ENCODE results near the gene AURKB.

DNA sequence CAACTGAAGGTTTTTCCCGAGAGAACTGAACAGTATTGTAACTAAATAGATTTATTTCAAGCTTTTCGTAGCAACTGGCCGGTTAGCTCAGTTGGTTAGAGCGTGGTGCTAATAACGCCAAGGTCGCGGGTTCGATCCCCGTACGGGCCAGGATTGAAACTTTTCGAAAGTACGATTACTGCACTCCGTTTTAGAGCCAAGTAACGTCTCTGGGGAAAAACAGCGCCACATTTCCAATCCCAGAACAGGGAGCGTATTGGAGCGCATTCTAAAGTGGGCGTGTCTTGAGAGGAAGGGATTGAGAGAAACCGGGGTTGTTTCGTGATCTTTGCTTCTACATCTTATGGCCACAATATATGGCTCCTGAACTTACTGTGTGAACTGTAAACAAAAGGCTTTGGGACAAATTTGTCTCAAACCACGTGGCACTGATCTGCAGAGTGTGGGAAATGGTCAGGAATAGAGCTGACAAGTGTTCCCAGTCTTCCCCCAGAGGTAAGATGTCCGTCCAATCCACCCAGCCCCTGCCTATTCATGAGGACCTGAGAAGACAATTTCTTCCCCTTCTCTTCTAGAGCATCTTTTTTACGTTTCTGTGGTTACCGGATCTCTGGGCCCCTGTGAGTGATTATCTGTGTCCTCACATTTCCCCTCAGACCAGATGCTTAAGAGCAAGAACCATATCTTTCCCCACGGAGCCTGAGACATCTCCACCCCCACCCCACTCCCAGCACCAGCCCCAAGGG is 22.7 kb downstream of the AURKB start:
- TF ChIP-seq CTCF (conservative IDR thresholded peaks at IDR 0.05; ENCODE audit: low read depth, low read length) (0 out of 2 replicates have a peak, but pooled peaks have one; percentile 10), MAZ (IDR thresholded peaks at IDR 0.05; ENCODE audit: borderline replicate concordance, low read depth, low read length) (no peak; the same call in 1 of the 2 replicates), RFX5 (IDR thresholded peaks at IDR 0.05; ENCODE audit: low read depth, low read length) (no peak), POLR2A (IDR thresholded peaks at IDR 0.05; ENCODE audit: low read depth, low read length) (peak; percentile 45; the same call in 1 of the 2 replicates), MAFK (IDR thresholded peaks at IDR 0.05; ENCODE audit: low read depth, low read length) (peak; percentile 4; the same call in 1 of the 2 replicates)
